GM10266 (cell line): Measurements from ENCODE around the gene SUCLG2.

ENCODE experiments used
- DNase-seq: peaks from one replicate; pipeline ENCODE4 v3.0.0; 2012; ENCODE audit errors: extremely low spot score
- TF ChIP-seq, protein P1 (sequence below): IDR thresholded peaks from 2 replicates; pipeline ENCODE4 v1.5.1; 2012; ENCODE audit warnings: mild to moderate bottlenecking, low read depth; ENCODE audit not compliant: control insufficient read depth, insufficient read depth; ENCODE audit errors: missing control alignments

SUCLG2 gene

GRCh38 chr3:67529915-67530314, 124.5 kb downstream of the SUCLG2 start:
- TF ChIP-seq, protein P1, sequence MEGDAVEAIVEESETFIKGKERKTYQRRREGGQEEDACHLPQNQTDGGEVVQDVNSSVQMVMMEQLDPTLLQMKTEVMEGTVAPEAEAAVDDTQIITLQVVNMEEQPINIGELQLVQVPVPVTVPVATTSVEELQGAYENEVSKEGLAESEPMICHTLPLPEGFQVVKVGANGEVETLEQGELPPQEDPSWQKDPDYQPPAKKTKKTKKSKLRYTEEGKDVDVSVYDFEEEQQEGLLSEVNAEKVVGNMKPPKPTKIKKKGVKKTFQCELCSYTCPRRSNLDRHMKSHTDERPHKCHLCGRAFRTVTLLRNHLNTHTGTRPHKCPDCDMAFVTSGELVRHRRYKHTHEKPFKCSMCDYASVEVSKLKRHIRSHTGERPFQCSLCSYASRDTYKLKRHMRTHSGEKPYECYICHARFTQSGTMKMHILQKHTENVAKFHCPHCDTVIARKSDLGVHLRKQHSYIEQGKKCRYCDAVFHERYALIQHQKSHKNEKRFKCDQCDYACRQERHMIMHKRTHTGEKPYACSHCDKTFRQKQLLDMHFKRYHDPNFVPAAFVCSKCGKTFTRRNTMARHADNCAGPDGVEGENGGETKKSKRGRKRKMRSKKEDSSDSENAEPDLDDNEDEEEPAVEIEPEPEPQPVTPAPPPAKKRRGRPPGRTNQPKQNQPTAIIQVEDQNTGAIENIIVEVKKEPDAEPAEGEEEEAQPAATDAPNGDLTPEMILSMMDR, result no peak

DNA sequence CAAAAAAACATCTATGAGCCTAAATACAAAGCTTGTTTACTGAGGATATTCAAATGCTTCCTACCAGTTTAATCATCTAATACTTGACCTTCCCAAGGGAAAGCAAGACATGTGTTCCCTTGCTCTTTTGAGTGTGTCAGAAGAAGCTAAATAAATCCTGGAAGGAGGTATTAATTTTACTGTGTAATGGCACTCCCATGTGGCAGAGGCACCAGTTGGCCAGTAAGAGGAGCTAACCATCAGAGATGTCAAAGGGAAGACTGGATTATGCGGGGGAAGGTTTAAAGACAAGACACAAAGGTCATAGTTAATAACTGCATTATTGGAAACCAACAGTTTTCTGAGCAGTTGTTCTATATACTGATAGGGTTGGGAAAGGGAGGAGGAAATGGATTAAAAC, 125.1 kb downstream of the SUCLG2 start:
- TF ChIP-seq, protein P1, result no peak
- no peak for DNase-seq

More at GRCh38 chr3:67529915-67530314, 124.5 kb downstream of the SUCLG2 start:
- no peak for DNase-seq

DNA sequence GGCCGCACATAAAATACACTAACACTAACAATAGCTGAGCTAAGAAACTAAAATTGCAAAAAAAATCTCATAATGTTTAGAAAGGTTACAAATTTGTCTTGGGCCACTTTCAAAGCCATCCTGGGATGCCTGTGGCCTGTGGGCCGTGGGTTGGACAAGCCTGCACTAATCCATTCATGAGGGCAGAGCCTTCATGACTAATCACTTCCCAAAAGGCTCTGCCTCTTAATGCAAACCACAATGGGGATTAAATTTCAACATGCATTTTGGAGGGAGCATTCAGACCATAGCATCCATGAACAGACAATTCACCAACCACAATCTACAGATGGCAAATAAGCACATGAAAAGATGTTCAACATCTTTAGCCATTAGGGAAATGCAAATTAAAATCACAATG, 128.2 kb downstream of the SUCLG2 start:
- DNase-seq, result no peak
- TF ChIP-seq, protein P1, result no peak

GRCh38 chr3:67524046-67524445, 130.4 kb downstream of the SUCLG2 start:
- TF ChIP-seq, protein P1, result no peak
- DNase-seq, result no peak

DNA sequence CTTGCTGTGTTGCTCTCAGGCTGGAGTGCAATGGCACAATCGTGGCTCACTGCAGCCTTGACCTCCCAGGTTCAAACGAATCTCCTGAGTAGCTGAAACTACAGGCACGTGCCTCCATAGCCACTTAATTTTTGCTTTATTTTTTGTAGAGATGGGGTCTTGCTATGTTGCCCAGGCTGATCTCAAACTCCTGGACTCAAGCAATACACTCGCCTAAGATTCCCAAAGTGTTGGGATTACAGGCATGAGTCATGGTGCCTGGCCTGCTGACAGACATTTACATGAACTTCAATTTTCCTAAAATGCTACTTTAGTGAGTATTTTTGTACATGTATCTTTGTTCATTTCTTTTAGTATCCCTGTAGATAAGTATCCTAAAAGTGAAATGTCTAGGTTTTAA, 132.3 kb downstream of the SUCLG2 start:
- no peak for DNase-seq
- TF ChIP-seq, protein P1, result no peak

DNA sequence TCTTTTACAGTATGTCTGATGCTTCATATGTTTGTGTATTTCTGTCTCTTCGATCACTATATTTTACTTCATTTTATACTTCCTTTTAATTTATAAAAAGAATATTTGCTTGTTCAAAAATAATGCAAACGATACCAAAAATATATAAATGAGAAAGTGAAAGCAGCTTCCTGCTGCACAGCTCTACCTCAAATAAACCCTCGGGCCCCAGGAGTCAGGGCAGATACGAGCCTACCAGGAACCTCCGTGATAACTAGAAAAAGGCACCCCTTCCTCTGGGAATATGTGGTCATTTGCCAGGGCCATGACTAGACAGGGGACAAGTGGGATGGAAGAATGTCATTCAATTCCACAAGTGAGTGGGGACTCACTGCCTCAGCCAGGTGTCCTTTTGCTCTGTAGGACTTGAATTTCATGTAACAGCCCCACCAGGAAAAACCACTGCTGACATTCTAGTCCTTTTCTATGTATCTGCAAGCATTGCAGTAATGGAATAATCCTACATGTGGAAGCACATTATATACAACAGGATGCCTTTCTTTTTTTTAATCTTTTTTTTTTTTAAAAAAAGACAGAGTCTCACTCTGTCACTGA, 133.3 kb downstream of the SUCLG2 start:
- TF ChIP-seq, protein P1, result no peak
- DNase-seq, result peak; percentile 7

GRCh38 chr3:67518236-67518635, 136.2 kb downstream of the SUCLG2 start:
- no peak for DNase-seq

More at GRCh38 chr3:67518236-67518635, 136.2 kb downstream of the SUCLG2 start:
- TF ChIP-seq, protein P1, result no peak
